Pulmonary artery endothelial cell (primary cell): ENCODE results near the gene FBXO42. TPM values are rescaled to one million over a fixed set of nuclear protein-coding genes. Genes with fewer than 3 reads are reported as not detected.
"Not testable (repeated sequence)": the region's sequence is repeated elsewhere in the genome, so short reads cannot be mapped to it uniquely, and the experiment has no call there.

ENCODE experiments used
- DNase-seq: peaks from one replicate; pipeline ENCODE4 v3.0.0-alpha.2; 2011; ENCODE audit warnings: low read depth, low spot score
- total RNA-seq: library from RNA; depleted of rRNA; stranded (reverse); fragments of >200 nt; gene quantifications from 2 replicates; pipeline ENCODE4 v1.2.3, GENCODE V29; 2014

The FBXO42 gene
- total RNA-seq, 1 donor from 2014 or later, result 8.2 TPM

- no peak for DNase-seq
Measured at GRCh38 chr1:16372535-16373285, 20.4 kb upstream of the FBXO42 start.

DNA sequence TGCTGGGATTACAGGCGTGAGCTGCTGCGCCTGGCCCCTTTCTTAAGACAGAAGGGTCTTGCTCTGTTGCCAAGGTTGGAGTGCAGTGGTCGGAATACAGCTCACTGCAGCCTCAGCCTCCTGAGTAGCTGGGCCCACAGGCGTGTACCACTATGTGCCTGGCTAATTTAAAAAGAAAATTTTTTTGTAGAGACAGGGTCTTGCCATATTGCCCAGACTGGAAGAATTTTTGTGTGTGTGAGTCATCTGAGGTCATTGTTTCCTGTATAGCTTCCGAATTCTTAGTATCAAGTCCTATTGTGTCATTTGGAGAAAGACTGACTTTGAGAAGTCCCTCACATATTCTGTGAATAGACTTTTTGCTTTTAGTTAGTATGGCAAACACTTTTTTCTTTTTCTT is 19.4 kb upstream of the FBXO42 start:
- DNase-seq, result peak; percentile 65

- no peak for DNase-seq
Measured at GRCh38 chr1:16369821-16370220, 17.5 kb upstream of the FBXO42 start.

GRCh38 chr1:16367968-16368890 is 15.9 kb upstream of the FBXO42 start:
- DNase-seq, result no peak

DNA sequence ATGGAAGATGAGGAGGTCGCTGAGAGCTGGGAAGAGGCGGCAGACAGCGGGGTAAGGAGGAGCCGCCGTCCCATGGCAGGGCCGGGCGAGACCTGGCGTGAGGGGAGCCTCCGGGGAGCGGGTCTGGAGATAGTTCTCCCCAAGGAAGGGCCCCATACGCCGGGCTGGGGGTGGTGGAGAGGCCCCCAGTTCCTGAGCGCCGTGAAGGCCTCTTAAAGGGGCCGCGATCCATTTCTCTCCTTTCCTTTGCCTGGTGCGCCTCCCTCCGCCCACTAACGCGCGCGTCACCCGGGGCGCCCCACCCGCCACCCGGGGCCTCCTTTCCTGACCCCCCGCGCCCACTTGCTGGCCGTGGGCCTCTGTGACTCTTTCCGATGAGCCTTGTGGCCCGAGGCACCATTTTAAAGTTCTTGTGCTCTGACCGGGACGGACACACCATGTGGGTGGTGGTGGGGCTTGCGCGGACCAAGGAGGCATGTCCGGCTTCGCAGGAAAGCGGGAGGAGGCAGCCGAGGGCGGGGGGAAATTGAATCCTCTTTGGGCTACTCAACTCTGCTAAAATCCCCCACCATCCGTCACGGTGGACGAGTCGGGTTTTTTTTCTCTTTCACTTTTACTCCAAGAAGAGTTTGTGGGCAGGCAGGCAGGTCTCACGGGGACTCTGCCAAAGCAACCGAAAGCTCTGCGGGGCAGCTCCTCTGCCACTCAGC is 15.1 kb upstream of the FBXO42 start:
- peak; percentile 49 for DNase-seq

DNA sequence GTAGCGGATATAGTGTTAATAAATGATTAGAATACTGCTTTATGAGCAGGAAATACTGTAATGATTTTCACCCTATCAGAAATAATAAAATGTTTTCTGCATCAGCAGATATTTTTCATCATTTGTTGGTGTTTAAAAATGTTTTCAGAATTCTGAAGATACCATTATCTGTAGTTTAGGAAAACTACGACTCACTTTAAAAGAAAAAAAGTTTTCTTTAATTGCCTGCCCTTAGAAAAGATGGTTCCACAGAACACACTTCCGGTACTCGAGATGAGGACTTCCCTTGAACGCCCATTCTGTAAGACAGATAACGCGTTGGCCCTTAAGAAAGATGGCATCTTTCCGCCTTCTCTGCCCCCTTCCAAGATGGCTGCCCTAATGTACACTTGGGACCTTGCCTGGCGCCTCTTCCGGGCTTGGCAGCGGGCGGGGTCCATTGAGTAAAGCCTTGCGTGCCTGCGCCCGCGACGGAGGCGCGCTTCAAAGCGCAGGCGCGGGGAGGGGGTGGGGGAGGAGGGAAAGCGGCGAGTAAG is 14.5 kb upstream of the FBXO42 start, which contains the start of gene SZRD1:
SZRD1 (plus strand) TSS at position 521 of the 536 bp plus-strand sequence. CDS start 16 bp downstream, outside the sequence.
- peak; percentile 98 for DNase-seq

GRCh38 chr1:16365146-16365498 is 12.8 kb upstream of the FBXO42 start:
- DNase-seq, result not testable (repeated sequence)

GRCh38 chr1:16356867-16357266 is 4.6 kb upstream of the FBXO42 start:
- no peak for DNase-seq

- no peak for DNase-seq
Measured at GRCh38 chr1:16354619-16355018, 2.3 kb upstream of the FBXO42 start.

DNA sequence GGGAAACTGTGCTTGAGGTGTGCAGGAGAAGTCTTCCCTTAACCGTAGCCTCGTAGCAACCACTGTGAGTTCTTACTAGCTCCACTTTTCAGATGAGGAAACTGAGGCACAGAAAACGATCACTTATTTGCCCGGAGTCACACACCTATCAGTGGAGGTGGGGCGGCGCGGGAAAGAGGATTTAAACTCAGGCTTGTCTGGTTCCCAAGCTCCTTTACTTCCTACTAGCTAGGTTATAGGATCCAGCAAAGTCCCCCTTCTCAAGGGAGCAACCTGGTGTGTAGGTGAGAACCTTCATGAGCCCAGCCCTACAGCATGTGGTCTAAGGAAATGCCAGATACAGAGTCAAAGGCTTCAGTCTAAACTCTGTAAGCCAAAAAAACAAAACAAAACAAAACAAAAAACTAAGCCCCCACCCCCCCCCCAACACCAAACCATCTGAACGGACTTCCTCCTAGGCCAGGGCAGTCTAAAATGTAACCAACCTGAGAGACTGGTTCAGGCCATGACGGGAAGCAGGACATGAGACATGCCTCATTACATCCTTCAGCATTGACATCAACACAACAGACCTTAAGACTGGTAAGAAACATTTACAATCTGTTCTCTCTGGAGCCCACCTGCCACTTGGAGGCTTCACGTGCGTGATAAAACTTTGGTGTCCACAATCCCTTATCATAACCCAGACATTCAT is 709 bp upstream of the FBXO42 start:
- DNase-seq, result no peak

GRCh38 chr1:16351456-16351993 is 755 bp downstream of the FBXO42 start:
- DNase-seq, result no peak

DNA sequence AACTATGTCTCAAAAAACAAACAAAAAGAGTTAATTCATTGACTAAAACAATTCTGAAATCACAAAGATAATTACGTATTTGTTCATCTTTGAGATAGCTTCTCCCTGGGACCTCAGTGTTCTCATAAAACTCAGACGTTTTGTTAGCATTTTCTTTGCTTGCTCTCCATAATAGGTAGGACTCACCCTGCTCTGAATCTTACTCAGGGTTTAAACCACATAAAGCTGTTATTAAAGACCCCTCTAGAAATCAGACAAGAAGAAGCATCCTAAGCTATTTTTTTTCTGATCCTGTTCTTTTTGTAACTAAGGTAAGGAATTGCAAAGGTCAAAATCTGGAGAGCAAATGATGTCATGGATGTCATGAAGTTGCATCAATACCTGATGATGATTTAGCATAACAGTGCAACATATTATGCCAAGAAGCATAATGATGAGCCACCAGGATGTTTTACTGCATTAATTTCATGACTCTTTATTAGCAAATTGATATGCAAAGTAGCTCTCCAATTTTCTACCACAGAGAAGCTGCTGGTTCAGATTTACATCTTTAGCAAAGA is 2.4 kb downstream of the FBXO42 start:
- no peak for DNase-seq

- DNase-seq, result no peak
Measured at GRCh38 chr1:16348414-16349182, 3.7 kb downstream of the FBXO42 start.

DNA sequence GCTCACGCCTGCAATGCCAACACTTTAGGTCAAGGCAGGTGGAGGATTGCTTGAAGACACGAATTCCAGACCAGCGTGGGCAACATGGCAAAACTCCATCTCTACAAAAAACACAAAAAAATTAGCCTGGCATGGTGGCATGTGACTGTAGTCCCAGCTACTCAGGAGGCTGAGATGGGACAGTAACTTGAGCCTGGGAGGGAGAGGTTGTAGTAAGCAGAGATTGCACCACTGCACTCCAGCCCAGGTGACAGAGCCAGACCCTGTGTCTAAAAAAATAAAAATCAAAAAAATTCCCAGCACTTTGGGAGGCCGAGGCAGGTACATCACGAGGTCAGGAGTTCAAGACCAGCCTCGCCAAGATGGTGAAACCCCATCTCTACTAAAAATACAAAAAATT is 9.0 kb downstream of the FBXO42 start:
- not testable (repeated sequence) for DNase-seq

DNA sequence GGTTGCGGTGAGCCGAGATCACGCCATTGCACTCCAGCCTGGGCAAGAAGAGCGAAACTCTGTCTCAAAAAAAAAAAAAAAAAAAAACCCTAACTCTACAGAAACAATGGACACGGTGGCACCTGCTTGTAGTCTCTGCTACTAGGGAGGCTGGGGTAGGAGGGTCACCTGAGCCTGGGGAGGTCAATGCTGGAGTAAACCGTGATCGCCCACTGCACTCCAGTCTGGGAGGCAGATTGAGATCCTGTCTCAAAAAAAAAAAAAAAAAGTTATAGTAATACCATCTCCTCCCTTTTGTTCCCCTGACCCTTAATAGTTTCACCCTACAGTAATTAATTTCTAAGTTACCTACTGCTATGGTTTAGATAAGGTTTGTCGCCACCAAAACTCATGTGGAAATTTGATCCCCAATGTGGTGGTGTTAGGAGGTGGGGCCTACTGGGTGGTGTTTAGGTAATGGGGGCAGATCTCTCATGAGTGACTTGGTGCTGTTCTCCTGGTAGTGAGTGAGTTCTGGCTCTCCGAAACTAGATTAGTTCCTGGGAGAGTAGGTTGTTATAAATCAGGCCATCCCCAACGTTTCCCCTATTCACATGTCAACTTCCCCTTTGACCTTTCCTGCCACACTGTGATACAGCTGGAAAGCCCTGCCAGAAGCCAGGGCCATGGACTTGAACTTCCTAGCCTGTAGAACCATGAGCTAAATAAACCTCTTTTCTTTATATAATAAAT is 9.8 kb downstream of the FBXO42 start:
- no peak for DNase-seq

DNA sequence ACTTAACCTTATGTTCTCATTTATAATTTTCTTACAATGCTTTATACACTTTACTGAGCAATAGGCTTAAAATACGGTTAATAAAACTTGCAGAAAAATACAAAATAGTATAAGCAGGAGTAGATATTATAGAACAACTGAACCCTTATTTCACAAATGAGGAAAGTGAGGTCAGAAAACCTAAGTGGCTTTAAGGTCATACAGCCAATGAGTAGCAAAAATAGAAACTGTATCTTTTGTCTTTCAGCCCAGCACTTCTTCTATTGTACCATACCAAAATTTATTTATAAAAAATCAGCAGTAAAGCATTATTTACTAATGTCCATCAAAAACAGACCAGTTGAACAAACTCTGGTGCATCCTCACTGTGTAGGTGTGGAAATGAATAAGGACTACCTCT is 11.6 kb downstream of the FBXO42 start:
- no peak for DNase-seq

DNA sequence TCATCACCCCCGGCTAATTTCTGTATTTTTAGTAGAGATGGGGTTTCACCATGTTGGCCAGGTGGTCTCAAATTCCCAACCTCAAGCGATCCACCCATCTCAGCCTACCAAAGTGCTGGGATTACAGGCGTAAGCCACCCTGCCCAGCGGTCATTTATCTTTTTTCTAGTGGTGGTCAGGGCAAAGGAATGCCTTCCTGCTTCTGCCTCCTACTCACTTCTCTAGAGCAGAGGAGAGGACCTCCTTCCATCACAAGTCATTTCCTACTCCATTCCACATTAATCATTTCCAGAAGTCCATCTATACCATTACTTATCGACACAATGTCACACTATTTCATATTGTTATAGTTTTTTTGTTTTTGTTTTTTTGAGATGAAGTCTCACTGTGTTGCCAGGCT is 13.3 kb downstream of the FBXO42 start:
- DNase-seq, result no peak

GRCh38 chr1:16334655-16335340 is 17.5 kb downstream of the FBXO42 start:
- no peak for DNase-seq
